ENCODE results near the gene COL11A2. TPM values are rescaled to one million over a fixed set of nuclear protein-coding genes. Genes with fewer than 3 reads are reported as not detected.
A peak's percentile ranks its signal among the peaks of the same experiment; 100 is the strongest.

Gene COL11A2
- total and polyA plus RNA-seq, 2 of the 13 experiments (the other 11 are each of a cell fraction or from before 2014, with no cell fraction given): 0.55 TPM

DNA sequence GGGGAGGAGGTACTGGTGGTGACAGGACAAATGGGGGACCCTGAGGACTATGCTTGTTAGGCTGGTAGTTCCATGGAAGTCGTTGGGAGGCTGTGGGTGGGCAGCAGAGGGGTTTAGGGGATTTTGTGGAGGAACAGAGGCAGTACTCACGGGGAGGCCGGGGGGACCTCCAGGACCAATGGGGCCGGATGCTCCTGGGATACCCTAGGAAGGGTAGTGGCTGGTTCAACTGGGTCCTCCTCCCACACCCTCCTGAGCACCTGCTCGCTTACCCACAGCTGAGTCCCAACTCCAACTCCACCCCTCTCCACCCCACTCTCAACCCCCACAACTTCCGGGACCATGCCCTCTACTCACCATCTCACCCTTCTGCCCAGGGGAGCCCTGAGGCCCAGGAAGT is 25.9 kb downstream of the COL11A2 start:
- intact Hi-C loops (cut with micrococcal nuclease; ENCODE audit: unreplicated experiment): no loop called here
- ChIA-PET CTCF (ENCODE audit: low intra/inter-chr PET ratio, low total read pairs) (no interaction called here), POLR2A (no interaction called here)
- H3K27ac ChIP-seq (ENCODE audit: extremely low read length, insufficient read depth, low read length): no peak overlapping the region
- no peaks in the 10 kb centered on the region for H3K9me3 ChIP-seq (ENCODE audit: low read length)
- DNase-seq (ENCODE audit: low spot score): no peak
- peaks cover 6 to 15% of the 10 kb centered on the region in 2 experiments; a peak in 3 of 5 replicates for H3K27me3 ChIP-seq (ENCODE audit: control insufficient read depth in 1 of 2, insufficient read depth in 2 of 2, low read length in 2 of 2)
- H3K36me3 ChIP-seq (replicated peaks in 1 of 2; ENCODE audit: control insufficient read depth in 1 of 2, insufficient read depth in 2 of 2, low read length in 2 of 2): no peaks in the 10 kb centered on the region
- no peak for ATAC-seq
- H2AFZ ChIP-seq (ENCODE audit: low read length): no peak overlapping the region
- H3K9ac ChIP-seq (ENCODE audit: insufficient read depth, low read depth, low read length): no peak overlapping the region
- 14% methylated on average over 4 of the region's 6 CpGs for WGBS (ENCODE audit: low lambda C conversion rate)
- no peak overlapping the region for H3K4me2 ChIP-seq (ENCODE audit: low read depth, low read length)
- H3K4me3 ChIP-seq (replicated peaks in 1 of 3; ENCODE audit: insufficient read depth in 1 of 3, low read depth in 2 of 3, low read length in 3 of 3): no peak overlapping the region
- H3K4me1 ChIP-seq (ENCODE audit: insufficient read depth, low read length): peaks cover 17% of the 10 kb centered on the region
- H3K79me2 ChIP-seq (ENCODE audit: insufficient read depth, low read length): no peaks in the 10 kb centered on the region
- H4K20me1 ChIP-seq (ENCODE audit: insufficient read depth, low read length): no peaks in the 10 kb centered on the region
- no peak for FAIRE-seq
- no TSS peak for BruUV-seq (replicated peaks)
- TF ChIP-seq, protein P1, sequence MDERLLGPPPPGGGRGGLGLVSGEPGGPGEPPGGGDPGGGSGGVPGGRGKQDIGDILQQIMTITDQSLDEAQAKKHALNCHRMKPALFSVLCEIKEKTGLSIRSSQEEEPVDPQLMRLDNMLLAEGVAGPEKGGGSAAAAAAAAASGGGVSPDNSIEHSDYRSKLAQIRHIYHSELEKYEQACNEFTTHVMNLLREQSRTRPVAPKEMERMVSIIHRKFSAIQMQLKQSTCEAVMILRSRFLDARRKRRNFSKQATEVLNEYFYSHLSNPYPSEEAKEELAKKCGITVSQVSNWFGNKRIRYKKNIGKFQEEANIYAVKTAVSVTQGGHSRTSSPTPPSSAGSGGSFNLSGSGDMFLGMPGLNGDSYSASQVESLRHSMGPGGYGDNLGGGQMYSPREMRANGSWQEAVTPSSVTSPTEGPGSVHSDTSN (CRISPR knock-in tag; IDR thresholded peaks at IDR 0.05): no peak
- TF ChIP-seq PAF1 (CRISPR knock-in tag; IDR thresholded peaks at IDR 0.05) (no peak), HNF4G (IDR thresholded peaks at IDR 0.05; ENCODE audit: borderline replicate concordance, low read depth, low read length) (0 out of 2 replicates have a peak, but pooled peaks have one; percentile 4), HNF4G (CRISPR knock-in tag; IDR thresholded peaks at IDR 0.05; ENCODE audit: borderline replicate concordance, low read depth) (no peak), JDP2 (CRISPR knock-in tag; IDR thresholded peaks at IDR 0.05; ENCODE audit: borderline replicate concordance) (no peak), THYN1 (CRISPR knock-in tag; IDR thresholded peaks at IDR 0.05; ENCODE audit: borderline replicate concordance, low read depth) (no peak), CTCF (CRISPR knock-in tag; IDR thresholded peaks at IDR 0.05) (no peak), SOX6 (IDR thresholded peaks at IDR 0.05) (no peak), SOX6 (CRISPR knock-in tag; IDR thresholded peaks at IDR 0.05) (no peak)
- in situ Hi-C loops (cut with HindIII; ENCODE audit: extremely low pct_ligation_motif_present, low pct_unique_long_range_greater_than_20kb): loop anchor here (10.0 kb wide), 1 partner anchor 152 kb away; no protein-coding TSS in a partner anchor
